Testis (tissue), 2 donors: ENCODE data around the gene EXOSC5.

ENCODE experiments used
- CTCF ChIP-seq, 3 experiments: fragments of 450-650 bp in 2 of 3; fragments of 200-600 bp in 1 of 3; sonication (generic) in 1 of 3; IDR thresholded peaks; one replicate each; pipeline ENCODE4 v1.5.1; 2016 to 2019; ENCODE audit warnings: antibody characterized with exemption in 3 of 3, mild to moderate bottlenecking in 2 of 3, moderate library complexity in 1 of 3
- POLR2A ChIP-seq: fragments of 450-650 bp; IDR thresholded peaks from one replicate; pipeline ENCODE4 v1.6.1; 2017; ENCODE audit warnings: antibody characterized with exemption, mild to moderate bottlenecking, moderate library complexity

- TF ChIP-seq CTCF (IDR thresholded peaks at IDR 0.05) (no peak), POLR2A (no peak)
Observed at GRCh38 chr19:41367848-41368301, 29.3 kb downstream of the EXOSC5 start.
